ENCODE results near the gene BRAF.

DNA sequence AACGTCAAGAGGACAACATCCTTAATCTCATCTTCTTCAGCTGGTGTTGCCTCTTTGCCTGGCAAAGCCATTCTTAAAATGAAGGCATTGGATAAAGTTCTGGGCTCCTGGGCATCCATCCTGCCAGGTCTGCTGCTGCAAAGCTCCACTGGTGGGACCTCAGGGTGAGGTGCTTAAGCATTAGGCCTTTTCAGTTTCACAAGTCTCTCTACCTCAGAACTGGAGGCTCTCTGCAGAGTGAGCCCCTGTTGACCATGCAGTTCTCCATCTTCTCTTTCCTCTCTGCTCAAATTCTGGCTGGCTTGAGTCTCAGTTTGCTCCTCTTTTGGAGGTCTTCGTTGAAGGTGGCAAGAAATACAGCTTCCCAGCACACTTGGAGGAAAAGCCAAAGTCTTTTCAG is 42.7 kb upstream of the BRAF start:
- no peak for TF ChIP-seq POLR2A (IDR thresholded peaks at IDR 0.05)
- TF ChIP-seq, protein P1, sequence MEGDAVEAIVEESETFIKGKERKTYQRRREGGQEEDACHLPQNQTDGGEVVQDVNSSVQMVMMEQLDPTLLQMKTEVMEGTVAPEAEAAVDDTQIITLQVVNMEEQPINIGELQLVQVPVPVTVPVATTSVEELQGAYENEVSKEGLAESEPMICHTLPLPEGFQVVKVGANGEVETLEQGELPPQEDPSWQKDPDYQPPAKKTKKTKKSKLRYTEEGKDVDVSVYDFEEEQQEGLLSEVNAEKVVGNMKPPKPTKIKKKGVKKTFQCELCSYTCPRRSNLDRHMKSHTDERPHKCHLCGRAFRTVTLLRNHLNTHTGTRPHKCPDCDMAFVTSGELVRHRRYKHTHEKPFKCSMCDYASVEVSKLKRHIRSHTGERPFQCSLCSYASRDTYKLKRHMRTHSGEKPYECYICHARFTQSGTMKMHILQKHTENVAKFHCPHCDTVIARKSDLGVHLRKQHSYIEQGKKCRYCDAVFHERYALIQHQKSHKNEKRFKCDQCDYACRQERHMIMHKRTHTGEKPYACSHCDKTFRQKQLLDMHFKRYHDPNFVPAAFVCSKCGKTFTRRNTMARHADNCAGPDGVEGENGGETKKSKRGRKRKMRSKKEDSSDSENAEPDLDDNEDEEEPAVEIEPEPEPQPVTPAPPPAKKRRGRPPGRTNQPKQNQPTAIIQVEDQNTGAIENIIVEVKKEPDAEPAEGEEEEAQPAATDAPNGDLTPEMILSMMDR (IDR thresholded peaks at IDR 0.05): no peak
- TF ChIP-seq POLR2AphosphoS5 (IDR thresholded peaks at IDR 0.05): no peak
- no peak for TF ChIP-seq EP300 (IDR thresholded peaks at IDR 0.05; ENCODE audit: low read depth)

Data from transverse colon (tissue), 4 donors.